8988T (cell line): Measurements from ENCODE around the gene GLCCI1.

ENCODE experiments used
- DNase-seq: peaks from one replicate; pipeline ENCODE4 v3.0.0; 2011

Gene GLCCI1

GRCh38 chr7:8134089-8134733 is 165.6 kb downstream of the GLCCI1 start:
- DNase-seq, result no peak

DNA sequence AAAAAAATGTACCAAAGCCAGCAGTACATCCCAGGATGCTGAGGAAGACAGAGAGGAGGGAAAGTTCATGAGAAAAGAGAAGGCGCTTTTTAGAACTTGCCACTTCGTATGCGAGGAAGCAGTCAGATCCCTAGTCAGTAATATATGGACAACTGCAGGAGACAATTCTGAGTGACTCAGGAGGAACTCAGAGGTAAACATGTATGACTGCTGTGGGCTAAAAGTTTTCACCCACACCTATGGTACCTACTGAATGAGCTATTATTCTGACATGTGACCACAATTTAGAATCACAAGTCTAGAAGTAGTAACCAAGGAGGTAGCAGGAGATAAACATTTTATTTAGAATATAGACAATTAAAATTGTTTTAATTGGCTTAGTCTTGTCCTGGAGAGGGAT is 166.8 kb downstream of the GLCCI1 start:
- DNase-seq, result no peak

GRCh38 chr7:8136051-8136730 is 167.6 kb downstream of the GLCCI1 start:
- DNase-seq, result no peak
